Activated T-cell treated with anti-CD3 and anti-CD28 coated beads, Interleukin-2, amount 50 U/mL, for 72 hours (primary cell): ENCODE data around the gene RECQL5. TPM values are rescaled to one million over a fixed set of nuclear protein-coding genes. Genes with fewer than 3 reads are reported as not detected.

Source experiments
- ATAC-seq, 2 donors: fragments of 150-1000 bp; cut with Tn5 transposase; replicated peaks in 1 of 2; 2 replicates each; pipeline ENCODE4 v1.10.0; 2021; ENCODE audit warnings: moderate library complexity in 2 of 2, mild to moderate bottlenecking in 1 of 2
- DNase-seq, 2 donors: peaks; one replicate each; pipeline ENCODE4 v3.0.0; 2021 to 2022; ENCODE audit warnings: mixed read lengths in 1 of 2
- H3K27ac Mint-ChIP-seq: one replicate; pipeline ENCODE4 v1.8.0; 2022; ENCODE audit warnings: mild to moderate bottlenecking, moderate library complexity, mixed read lengths
- H3K27me3 Mint-ChIP-seq: one replicate; pipeline ENCODE4 v1.8.0; 2022; ENCODE audit warnings: low read depth, mixed read lengths
- H3K36me3 Mint-ChIP-seq, 2 donors: one replicate each; pipeline ENCODE4 v1.8.0; 2022; ENCODE audit warnings: mixed read lengths in 2 of 2, mild to moderate bottlenecking in 1 of 2; ENCODE audit not compliant: insufficient read depth in 2 of 2
- H3K4me1 Mint-ChIP-seq: one replicate; pipeline ENCODE4 v1.8.0; 2022; ENCODE audit warnings: low read depth, mixed read lengths
- H3K4me3 Mint-ChIP-seq, 2 donors: one replicate each; pipeline ENCODE4 v1.8.0; 2022; ENCODE audit warnings: mild to moderate bottlenecking in 2 of 2, mixed read lengths in 2 of 2, moderate library complexity in 2 of 2
- H3K9me3 Mint-ChIP-seq, 2 donors: one replicate each; pipeline ENCODE4 v1.8.0; 2022; ENCODE audit warnings: mixed read lengths in 2 of 2
- total RNA-seq, 2 donors: library from RNA; stranded (reverse); gene quantifications; one replicate each; pipeline ENCODE4 v1.2.3, GENCODE V29; 2022

The RECQL5 gene
- total RNA-seq, 2 donors from 2014 or later, result 50.7 to 58.5 TPM

DNA sequence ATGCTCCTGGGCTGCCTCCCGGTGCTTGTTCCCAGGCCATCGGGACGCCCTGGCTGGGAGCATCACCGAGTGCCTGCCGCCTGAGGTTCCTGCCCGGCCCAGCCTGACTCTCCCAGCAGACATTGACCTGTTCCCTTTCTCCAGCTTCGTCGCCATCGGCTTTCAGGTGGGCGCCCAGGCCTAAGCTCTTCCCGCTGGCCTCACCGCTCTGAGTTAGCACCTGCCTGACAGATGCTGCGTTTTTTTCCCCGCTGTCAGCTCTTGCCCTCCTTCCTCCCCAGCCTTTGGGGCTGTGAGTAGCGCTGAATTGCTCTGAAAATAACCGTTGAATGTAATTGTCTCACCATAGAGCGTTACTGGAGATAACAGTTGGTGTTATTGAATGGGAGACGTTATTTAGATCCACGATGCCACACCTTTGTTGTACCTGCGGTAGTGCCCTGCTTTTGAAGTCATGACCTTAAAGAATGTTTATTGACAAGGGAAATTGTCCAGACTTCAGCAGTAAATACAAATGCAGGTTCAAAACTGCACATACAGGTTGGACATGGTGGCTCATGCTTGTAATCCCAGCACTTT is 55.0 kb downstream of the RECQL5 start:
- H3K36me3 Mint-ChIP-seq, result no peaks in the 10 kb centered on the region
- DNase-seq (no peak), ATAC-seq (no peak)
- H3K9me3 Mint-ChIP-seq, result no peaks in the 10 kb centered on the region
- H3K27ac Mint-ChIP-seq, result no peak overlapping the region
- H3K4me3 Mint-ChIP-seq, result no peak overlapping the region
- no peaks in the 10 kb centered on the region for H3K27me3 Mint-ChIP-seq
- H3K4me1 Mint-ChIP-seq, result no peaks in the 10 kb centered on the region

DNA sequence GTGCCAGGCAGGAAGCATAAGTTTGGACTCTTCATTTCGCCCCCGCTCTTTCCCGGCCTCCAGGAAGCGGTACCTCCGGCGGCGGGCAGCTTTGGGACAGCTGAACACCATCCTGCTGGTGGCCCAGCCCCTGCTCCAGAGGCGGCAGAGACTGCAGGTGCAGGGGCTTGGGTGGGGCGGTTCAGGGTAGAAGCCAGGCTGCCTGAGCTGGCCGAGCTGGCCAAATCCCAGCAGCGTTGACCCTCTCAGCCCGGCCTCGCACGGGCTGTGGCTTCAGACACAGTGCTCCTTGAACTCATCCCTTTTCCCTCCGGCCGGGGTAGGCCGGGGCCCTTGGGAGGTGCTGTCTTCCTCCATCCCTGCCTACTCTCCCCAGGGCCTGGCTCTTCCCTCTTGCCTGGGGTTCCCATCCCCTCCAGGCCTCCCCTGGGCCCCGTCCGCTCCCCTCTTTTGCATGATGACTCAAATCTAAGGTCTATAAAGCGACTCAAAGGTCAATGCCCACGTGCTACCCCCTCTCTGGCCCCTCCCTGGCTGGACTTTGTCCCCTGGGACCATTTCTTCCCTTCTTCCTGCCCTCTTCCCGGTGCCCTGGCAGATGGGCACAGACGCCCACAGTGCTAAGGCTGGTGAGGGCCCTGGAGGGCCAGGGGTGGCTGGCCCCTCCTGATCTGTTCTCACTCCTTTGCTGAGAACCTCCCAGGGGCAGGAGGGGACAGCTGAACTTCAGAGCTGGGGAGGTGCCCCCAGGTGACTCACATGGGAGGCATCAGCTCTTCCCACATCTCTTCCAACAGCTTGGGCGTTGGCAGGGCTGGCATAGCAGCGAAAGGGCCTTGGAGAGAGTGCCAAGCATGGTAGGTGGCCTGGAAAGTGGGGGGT is 56.6 kb downstream of the RECQL5 start:
- H3K27me3 Mint-ChIP-seq, result no peaks in the 10 kb centered on the region
- H3K27ac Mint-ChIP-seq, result no peak overlapping the region
- no peaks in the 10 kb centered on the region for H3K9me3 Mint-ChIP-seq
- H3K36me3 Mint-ChIP-seq, result no peaks in the 10 kb centered on the region
- DNase-seq, result no peak
- no peaks in the 10 kb centered on the region for H3K4me1 Mint-ChIP-seq
- H3K4me3 Mint-ChIP-seq, result no peak overlapping the region
- no peak for ATAC-seq

DNA sequence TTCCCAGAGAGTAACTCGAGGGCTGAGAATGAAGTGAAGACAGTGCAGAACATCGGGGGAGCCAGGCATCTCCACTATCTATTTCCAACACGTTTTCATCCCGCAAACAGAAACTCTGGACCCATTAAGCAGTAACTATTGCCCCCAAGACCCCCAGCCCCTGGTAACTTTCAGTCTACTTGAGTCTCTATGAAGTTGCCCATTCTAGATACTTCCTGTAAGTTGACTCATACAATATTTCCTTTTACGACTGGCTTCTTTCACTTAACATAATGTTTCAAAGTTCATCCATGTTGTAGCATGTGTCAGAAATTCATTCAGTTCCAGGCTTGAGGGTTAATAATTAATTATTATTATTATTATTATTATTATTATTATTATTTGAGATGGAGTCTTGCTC is 59.9 kb downstream of the RECQL5 start:
- H3K4me3 Mint-ChIP-seq, result no peak overlapping the region
- H3K36me3 Mint-ChIP-seq, result no peaks in the 10 kb centered on the region
- H3K27me3 Mint-ChIP-seq, result no peaks in the 10 kb centered on the region
- DNase-seq (no peak), ATAC-seq (no peak)
- H3K9me3 Mint-ChIP-seq, result no peaks in the 10 kb centered on the region
- no peak overlapping the region for H3K27ac Mint-ChIP-seq
- no peaks in the 10 kb centered on the region for H3K4me1 Mint-ChIP-seq

DNA sequence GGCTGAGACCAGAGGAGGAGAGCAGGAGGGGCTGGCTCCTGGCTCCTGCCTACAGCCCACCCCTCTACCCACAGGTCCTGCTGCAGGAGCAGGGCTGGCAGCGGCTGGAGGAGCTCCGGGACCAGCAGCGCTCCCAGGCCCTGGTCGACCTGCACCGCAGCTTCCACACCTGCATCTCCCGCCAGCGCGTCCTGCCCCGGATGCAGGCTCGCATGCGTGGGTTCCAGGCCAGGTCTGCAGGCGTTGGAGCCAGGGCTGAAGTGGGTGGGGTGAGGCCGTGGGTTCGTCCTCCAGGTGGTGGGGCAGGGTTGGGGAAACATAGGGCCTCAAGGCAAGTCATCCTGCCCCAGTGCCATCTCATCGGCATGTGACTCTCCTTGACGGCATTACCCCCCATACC is 61.2 kb downstream of the RECQL5 start:
- Mint-ChIP-seq H3K4me3 (no peak overlapping the region), H3K27me3 (no peaks in the 10 kb centered on the region), H3K9me3 (no peaks in the 10 kb centered on the region), H3K4me1 (no peaks in the 10 kb centered on the region), H3K27ac (no peak overlapping the region), H3K36me3 (no peaks in the 10 kb centered on the region)
- ATAC-seq (no peak), DNase-seq (no peak)

DNA sequence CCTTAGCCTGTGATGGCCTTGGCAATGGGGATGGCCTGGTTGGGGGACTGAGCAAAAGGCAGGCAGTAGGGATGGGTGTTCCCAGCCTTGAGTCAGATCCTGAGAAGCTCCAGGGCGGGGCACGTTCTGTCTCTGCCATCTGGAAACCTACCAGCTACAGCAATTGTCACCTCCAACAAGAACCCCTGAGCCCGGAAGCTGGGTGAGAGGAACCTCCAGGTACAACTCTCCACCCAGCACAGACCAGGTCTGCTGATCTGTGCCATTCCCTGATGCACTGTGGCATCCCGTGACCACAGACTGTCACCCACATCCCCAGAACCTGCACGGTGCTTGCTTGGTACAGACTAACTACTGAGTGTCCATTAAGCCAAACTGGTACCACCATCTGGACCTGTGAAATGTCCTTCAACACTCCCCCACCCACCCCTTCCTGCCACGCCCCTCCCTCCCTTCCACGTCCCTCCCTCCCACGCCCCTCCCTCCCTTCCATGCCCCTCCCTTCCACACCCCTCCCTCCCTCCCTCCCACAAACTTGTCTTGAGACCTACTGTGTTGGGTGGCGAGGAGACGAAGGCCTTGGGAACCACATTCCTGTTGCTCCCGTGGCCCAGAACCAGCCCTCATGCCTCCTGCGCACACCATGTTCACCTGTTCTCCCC is 62.8 kb downstream of the RECQL5 start:
- H3K27ac Mint-ChIP-seq, result no peak overlapping the region

DNA sequence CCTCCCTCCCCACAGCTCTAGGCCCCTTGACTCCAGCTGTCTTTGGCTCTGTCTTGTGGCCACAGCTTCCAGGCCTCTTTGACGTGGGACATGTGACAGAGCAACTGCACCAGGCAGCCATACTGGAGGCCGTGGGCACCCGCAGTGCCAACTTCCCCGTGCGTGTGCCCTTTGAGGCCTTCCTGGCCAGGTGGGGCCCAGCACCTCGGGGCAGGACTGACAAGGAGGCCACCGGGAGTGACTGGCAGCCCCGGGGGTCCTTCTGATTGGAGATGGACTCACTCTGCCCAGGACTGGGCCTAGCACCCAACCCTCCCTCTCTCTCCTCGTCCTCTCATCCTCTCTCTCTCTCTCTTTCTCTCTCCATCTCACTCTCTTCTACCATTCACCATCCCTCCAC is 63.8 kb downstream of the RECQL5 start:
- Mint-ChIP-seq H3K27ac (no peak overlapping the region), H3K4me1 (no peaks in the 10 kb centered on the region), H3K4me3 (no peak overlapping the region), H3K27me3 (no peaks in the 10 kb centered on the region), H3K36me3 (no peaks in the 10 kb centered on the region), H3K9me3 (no peaks in the 10 kb centered on the region)
- DNase-seq, result no peak
- ATAC-seq, result no peak

More for the DNA sequence above, 62.8 kb downstream of the RECQL5 start:
- DNase-seq, result no peak
- no peak overlapping the region for H3K4me3 Mint-ChIP-seq
- ATAC-seq, result no peak
- no peaks in the 10 kb centered on the region for H3K36me3 Mint-ChIP-seq
- H3K4me1 Mint-ChIP-seq, result no peaks in the 10 kb centered on the region
- H3K9me3 Mint-ChIP-seq, result no peaks in the 10 kb centered on the region
- H3K27me3 Mint-ChIP-seq, result no peaks in the 10 kb centered on the region

DNA sequence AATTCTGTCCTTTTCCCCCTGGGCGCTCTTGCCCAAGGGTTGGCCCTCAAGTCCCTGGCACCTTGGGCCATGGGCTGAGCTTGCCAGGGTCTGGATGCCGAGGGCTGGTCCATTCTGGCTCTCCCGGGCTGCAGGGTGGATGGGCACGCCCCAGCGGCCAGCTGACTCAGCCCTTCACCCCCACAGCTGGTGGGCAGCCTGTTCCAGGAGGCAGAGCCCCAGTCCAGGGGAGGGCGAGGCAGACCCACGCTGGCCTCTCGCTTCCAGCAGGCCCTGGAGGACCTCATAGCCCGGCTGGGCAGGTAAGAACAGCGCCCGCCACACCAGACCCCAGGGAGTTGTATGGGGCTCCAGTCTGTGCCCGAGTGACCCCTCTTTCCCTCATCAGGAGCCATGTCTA is 64.3 kb downstream of the RECQL5 start:
- Mint-ChIP-seq H3K4me3 (no peak overlapping the region), H3K27me3 (no peaks in the 10 kb centered on the region), H3K27ac (no peak overlapping the region), H3K36me3 (no peaks in the 10 kb centered on the region), H3K9me3 (no peaks in the 10 kb centered on the region), H3K4me1 (no peaks in the 10 kb centered on the region)
- DNase-seq (no peak), ATAC-seq (no peak)

DNA sequence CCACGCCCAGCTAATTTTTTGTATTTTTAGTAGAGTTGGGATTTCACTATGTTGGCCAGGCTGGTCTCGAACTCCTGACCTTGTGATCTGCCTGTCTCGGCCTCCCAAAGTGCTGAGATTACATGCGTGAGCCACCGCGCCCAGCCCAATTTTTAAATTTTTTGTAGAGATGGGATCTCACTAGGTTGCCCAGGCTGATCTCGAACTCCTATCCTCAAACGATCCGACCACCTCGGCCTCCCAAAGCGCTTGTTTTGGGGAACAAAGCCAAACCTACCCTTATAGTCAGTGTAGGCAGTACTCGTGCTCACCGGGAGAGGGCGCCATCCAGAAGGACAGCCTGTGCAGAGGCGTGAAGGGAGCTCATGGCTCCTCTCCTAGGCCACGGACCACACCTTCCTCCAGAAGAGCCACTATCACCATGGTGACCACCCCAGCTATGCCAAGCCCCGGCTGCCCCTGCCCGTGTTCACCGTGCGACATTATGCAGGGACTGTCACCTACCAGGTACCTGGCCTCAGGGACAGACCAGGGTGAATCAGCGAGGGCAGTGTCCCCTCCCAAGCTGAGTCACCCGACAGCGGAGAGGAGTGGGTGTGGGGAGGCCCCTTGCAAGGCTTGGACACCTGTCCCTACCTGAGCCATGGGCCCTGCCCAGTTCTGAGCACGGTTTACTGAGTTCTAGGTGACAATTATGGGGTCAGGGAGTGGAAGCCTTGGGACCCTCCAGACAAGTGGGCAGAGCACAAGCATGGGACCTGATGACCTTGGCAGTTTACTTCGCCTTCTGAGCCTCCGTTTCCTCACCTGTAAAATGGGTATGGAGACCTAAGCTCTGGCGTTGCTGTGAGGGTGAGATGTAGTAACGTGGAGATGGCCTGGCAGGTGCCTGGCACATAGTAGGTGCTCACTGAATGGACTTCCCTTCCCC is 65.6 kb downstream of the RECQL5 start:
- Mint-ChIP-seq H3K27me3 (no peaks in the 10 kb centered on the region), H3K4me3 (no peak overlapping the region), H3K36me3 (no peaks in the 10 kb centered on the region), H3K27ac (no peak overlapping the region), H3K4me1 (no peaks in the 10 kb centered on the region), H3K9me3 (no peaks in the 10 kb centered on the region)
- DNase-seq (peak; percentile 69 to 72), ATAC-seq (peak; percentile 71 to 80)

DNA sequence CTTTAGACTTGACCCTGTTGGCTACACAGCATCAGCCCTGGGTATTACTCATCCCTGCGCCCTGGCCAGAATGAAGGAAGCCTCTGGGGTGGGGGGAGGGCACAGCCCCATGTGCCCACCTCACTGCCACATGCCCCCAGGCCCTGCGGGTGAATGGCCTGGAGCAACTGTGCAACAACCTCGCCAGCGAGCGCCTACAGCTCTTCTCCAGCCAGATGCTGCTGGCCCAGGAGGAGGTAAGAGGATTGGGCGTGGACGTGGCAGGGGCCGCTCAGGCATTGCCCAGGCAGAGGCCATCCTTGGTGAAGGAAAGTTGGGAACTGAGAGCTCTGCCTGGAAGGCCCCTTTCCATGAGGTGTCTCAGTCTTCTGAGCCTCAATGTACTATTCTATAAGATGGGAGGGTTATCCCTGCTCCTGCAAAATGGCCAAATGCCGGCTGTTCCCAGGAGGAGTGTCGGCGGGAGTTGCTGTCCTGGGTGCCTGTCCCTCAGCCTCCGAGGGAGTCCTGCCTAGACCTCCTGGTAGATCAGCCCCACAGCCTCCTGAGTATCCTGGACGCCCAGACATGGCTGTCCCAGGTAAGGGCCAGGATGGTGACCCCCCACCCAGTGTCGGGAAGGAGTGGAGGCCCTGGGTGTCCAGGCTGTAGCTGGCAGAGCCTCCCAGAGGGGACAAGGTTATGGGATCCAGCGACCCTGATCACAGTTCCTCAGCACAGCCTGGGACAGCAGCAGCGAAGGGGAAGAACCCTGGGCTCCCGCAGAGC is 70.5 kb downstream of the RECQL5 start:
- ATAC-seq (no peak), DNase-seq (no peak)
- no peaks in the 10 kb centered on the region for H3K27me3 Mint-ChIP-seq
- no peak overlapping the region for H3K27ac Mint-ChIP-seq
- H3K36me3 Mint-ChIP-seq, result no peaks in the 10 kb centered on the region
- no peaks in the 10 kb centered on the region for H3K4me1 Mint-ChIP-seq
- no peak overlapping the region for H3K4me3 Mint-ChIP-seq
- no peaks in the 10 kb centered on the region for H3K9me3 Mint-ChIP-seq

DNA sequence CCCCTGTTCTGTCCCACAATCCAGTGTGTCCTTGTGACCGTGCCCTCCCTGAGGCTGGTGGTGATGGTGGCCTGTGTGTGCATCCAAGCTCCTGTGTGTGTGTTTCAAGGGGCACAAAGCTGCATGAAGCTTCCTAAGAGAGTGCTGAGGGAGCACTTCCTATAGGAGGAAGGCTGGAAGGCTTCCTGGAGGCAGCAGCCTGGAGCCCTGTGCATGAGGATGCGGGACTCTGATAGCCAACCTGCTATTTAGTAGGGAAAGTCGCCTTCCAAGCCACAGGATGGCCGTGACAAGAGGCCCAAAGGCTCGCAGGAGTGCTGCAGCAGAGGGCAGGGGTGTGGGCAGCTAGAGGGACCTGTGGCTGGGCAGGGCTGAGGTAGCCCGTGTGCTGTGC is 71.0 kb downstream of the RECQL5 start:
- Mint-ChIP-seq H3K27ac (no peak overlapping the region), H3K4me3 (no peak overlapping the region), H3K4me1 (no peaks in the 10 kb centered on the region), H3K27me3 (no peaks in the 10 kb centered on the region), H3K36me3 (no peaks in the 10 kb centered on the region), H3K9me3 (no peaks in the 10 kb centered on the region)
- DNase-seq (no peak), ATAC-seq (no peak)

DNA sequence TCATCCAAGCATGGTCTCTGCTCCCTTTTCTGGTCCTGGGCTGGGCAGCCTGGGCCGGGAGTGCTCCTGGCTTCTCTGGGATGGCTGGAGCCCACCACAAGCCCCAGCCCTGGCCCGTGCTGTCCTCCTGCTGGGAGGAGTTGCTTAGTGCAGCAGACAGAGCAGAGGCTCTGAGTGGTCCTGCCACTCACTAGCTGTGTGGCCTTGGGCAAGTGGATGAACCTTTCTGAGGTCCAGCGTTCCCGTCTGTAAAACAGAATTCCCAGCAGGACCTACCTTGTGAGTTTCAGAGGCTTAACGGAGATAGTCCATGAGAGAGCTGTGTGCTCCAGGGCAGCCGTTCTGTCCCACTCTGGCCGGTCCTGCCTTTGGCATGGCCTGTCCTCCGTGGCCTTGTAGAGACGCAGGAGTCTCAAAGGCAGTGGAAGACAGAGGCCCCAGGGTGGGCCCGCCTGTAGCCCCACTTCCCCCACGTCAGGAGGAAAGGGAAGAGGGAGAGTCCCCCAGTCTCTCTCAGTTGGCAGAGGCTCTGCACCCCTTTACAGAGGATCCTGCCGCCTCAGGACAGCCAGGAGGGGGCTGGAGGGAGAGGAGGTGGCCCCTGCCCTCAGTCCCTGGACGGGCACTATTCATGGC is 71.6 kb downstream of the RECQL5 start:
- DNase-seq (no peak), ATAC-seq (no peak)
- Mint-ChIP-seq H3K4me3 (no peak overlapping the region), H3K9me3 (no peaks in the 10 kb centered on the region), H3K27ac (no peak overlapping the region), H3K4me1 (no peaks in the 10 kb centered on the region), H3K27me3 (no peaks in the 10 kb centered on the region), H3K36me3 (no peaks in the 10 kb centered on the region)
